ENCODE measurements around the gene PAPPA2.

- TF ChIP-seq POLR2A (IDR thresholded peaks at IDR 0.05; ENCODE audit: low read depth, low read length) = no peak
- TF ChIP-seq CTCF (conservative IDR thresholded peaks at IDR 0.05; ENCODE audit: low read depth, low read length) = no peak
- no peak for TF ChIP-seq ELK1 (IDR thresholded peaks at IDR 0.05; ENCODE audit: borderline replicate concordance, low read depth, low read length)
- TF ChIP-seq RAD21 (IDR thresholded peaks at IDR 0.05; ENCODE audit: low read length) = no peak
- no peak for TF ChIP-seq CEBPB (IDR thresholded peaks at IDR 0.05; ENCODE audit: low read depth, low read length)
Measured at GRCh38 chr1:176529395-176530090, 66.6 kb downstream of the PAPPA2 start.
